Activated CD4-positive, alpha-beta T cell treated with anti-CD3 and anti-CD28 coated beads, Interleukin-2, amount 50 U/mL, for 24 hours (primary cell): ENCODE measurements around the gene SLC30A1.
"Not testable (repeated sequence)": the region's sequence is repeated elsewhere in the genome, so short reads cannot be mapped to it uniquely, and the experiment has no call there.

Source experiments
- DNase-seq, 2 donors: peaks; one replicate each; pipeline ENCODE4 v3.0.0-alpha.2; 2020; ENCODE audit warnings: low read depth in 1 of 2, low spot score in 1 of 2

Gene SLC30A1

GRCh38 chr1:211549092-211549711, 29.8 kb downstream of the SLC30A1 start:
- DNase-seq = no peak

GRCh38 chr1:211548321-211549091, 30.5 kb downstream of the SLC30A1 start:
- peak in 1 of 2 donors; percentile 21 for DNase-seq

- DNase-seq = no peak
Observed at GRCh38 chr1:211547710-211548109, 31.3 kb downstream of the SLC30A1 start.

GRCh38 chr1:211546543-211546942, 32.4 kb downstream of the SLC30A1 start:
- DNase-seq = no peak

- DNase-seq = no peak
Observed at GRCh38 chr1:211543025-211543424, 35.9 kb downstream of the SLC30A1 start.

GRCh38 chr1:211541720-211542477, 37.1 kb downstream of the SLC30A1 start:
- DNase-seq = no peak

GRCh38 chr1:211541278-211541677, 37.7 kb downstream of the SLC30A1 start:
- no peak for DNase-seq

GRCh38 chr1:211540824-211541223, 38.1 kb downstream of the SLC30A1 start:
- not testable (repeated sequence) for DNase-seq

GRCh38 chr1:211538287-211538686, 40.7 kb downstream of the SLC30A1 start:
- no peak for DNase-seq

GRCh38 chr1:211537253-211537652, 41.7 kb downstream of the SLC30A1 start:
- DNase-seq = no peak

- no peak for DNase-seq
Observed at GRCh38 chr1:211536606-211537005, 42.4 kb downstream of the SLC30A1 start.

- DNase-seq = no peak
Observed at GRCh38 chr1:211535346-211535745, 43.6 kb downstream of the SLC30A1 start.

- DNase-seq = no peak
Observed at GRCh38 chr1:211534545-211535291, 44.2 kb downstream of the SLC30A1 start.

GRCh38 chr1:211532088-211532444, 46.9 kb downstream of the SLC30A1 start:
- no peak for DNase-seq

- DNase-seq = no peak
Observed at GRCh38 chr1:211531194-211532087, 47.5 kb downstream of the SLC30A1 start.

- DNase-seq = no peak
Observed at GRCh38 chr1:211530102-211530501, 48.9 kb downstream of the SLC30A1 start.

GRCh38 chr1:211529453-211529852, 49.5 kb downstream of the SLC30A1 start:
- DNase-seq = no peak

- no peak for DNase-seq
Observed at GRCh38 chr1:211529011-211529410, 50.0 kb downstream of the SLC30A1 start.

- DNase-seq = no peak
Observed at GRCh38 chr1:211527888-211528287, 51.1 kb downstream of the SLC30A1 start.

GRCh38 chr1:211527006-211527405, 52.0 kb downstream of the SLC30A1 start:
- DNase-seq = no peak
